Fibroblast of skin of abdomen (primary cell): ENCODE measurements around the gene SMIM23. TPM values are rescaled to one million over a fixed set of nuclear protein-coding genes. Genes with fewer than 3 reads are reported as not detected.

Experiments
- DNase-seq: peaks from one replicate; pipeline ENCODE4 v3.0.0-alpha.2; 2013
- polyA plus RNA-seq, 2 experiments: library from polyadenylated mRNA; unstranded; fragments of 120-200 nt; gene quantifications; one replicate each; pipeline ENCODE4 v1.2.1, GENCODE V29; 2013; ENCODE audit not compliant: insufficient read length in 2 of 2

SMIM23 gene
- polyA plus RNA-seq (2013, experiment 1 of 2; ENCODE audit: insufficient read length): not detected
- polyA plus RNA-seq (2013, experiment 2 of 2; ENCODE audit: insufficient read length): not detected

- no peak for DNase-seq
Observed at GRCh38 chr5:171785517-171785916, at the start of gene SMIM23. Gene SMIM23 (plus strand): TSS chr5:171785817. CDS start chr5:171785872, 55 bp downstream.

- DNase-seq: no peak
Observed at GRCh38 chr5:171736976-171737891, 48.4 kb upstream of the SMIM23 start.

GRCh38 chr5:171738501-171738900, 47.1 kb upstream of the SMIM23 start:
- DNase-seq: no peak

GRCh38 chr5:171739271-171739670, 46.3 kb upstream of the SMIM23 start:
- no peak for DNase-seq

GRCh38 chr5:171743436-171744076, 42.1 kb upstream of the SMIM23 start:
- no peak for DNase-seq

GRCh38 chr5:171744264-171744663, 41.4 kb upstream of the SMIM23 start:
- DNase-seq: no peak

- DNase-seq: no peak
Observed at GRCh38 chr5:171744882-171745281, 40.7 kb upstream of the SMIM23 start.

- no peak for DNase-seq
Observed at GRCh38 chr5:171745602-171746001, 40.0 kb upstream of the SMIM23 start.

- no peak for DNase-seq
Observed at GRCh38 chr5:171747061-171747859, 38.4 kb upstream of the SMIM23 start.

GRCh38 chr5:171748720-171749119, 36.9 kb upstream of the SMIM23 start:
- no peak for DNase-seq

GRCh38 chr5:171749365-171749764, 36.3 kb upstream of the SMIM23 start:
- DNase-seq: no peak

GRCh38 chr5:171750311-171750788, 35.3 kb upstream of the SMIM23 start:
- DNase-seq: no peak

GRCh38 chr5:171755354-171755821, 30.2 kb upstream of the SMIM23 start:
- peak; percentile 47 for DNase-seq

GRCh38 chr5:171757853-171758535, 27.6 kb upstream of the SMIM23 start:
- peak; percentile 92 for DNase-seq

GRCh38 chr5:171759777-171760176, 25.8 kb upstream of the SMIM23 start:
- DNase-seq: no peak

- no peak for DNase-seq
Observed at GRCh38 chr5:171762021-171762608, 23.5 kb upstream of the SMIM23 start.

GRCh38 chr5:171762903-171763302, 22.7 kb upstream of the SMIM23 start:
- no peak for DNase-seq

- DNase-seq: no peak
Observed at GRCh38 chr5:171764265-171764664, 21.4 kb upstream of the SMIM23 start.

- DNase-seq: no peak
Observed at GRCh38 chr5:171766875-171767274, 18.7 kb upstream of the SMIM23 start.

- DNase-seq: no peak
Observed at GRCh38 chr5:171770153-171770552, 15.5 kb upstream of the SMIM23 start.

- peak; percentile 31 for DNase-seq
Observed at GRCh38 chr5:171771856-171772255, 13.8 kb upstream of the SMIM23 start.
